Stomach smooth muscle (tissue), 2 donors: ENCODE results near the gene CISD1.
A peak's percentile ranks its signal among the peaks of the same experiment; 100 is the strongest.
"Not testable (repeated sequence)": the region's sequence is repeated elsewhere in the genome, so short reads cannot be mapped to it uniquely, and the experiment has no call there.

Experiments used
- H3K27ac ChIP-seq: one replicate; pipeline ENCODE4 v1.7.0; 2013; ENCODE audit warnings: mild to moderate bottlenecking, low read length, inconsistent platforms
- H3K27me3 ChIP-seq, 2 donors: one replicate each; pipeline ENCODE4 v1.7.0; 2013; ENCODE audit warnings: low read length in 2 of 2; ENCODE audit not compliant: insufficient read depth in 2 of 2, control insufficient read depth in 1 of 2
- H3K36me3 ChIP-seq, 2 donors: one replicate each; pipeline ENCODE4 v1.7.0; 2013; ENCODE audit warnings: low read length in 2 of 2; ENCODE audit not compliant: control insufficient read depth in 2 of 2, insufficient read depth in 2 of 2
- H3K4me1 ChIP-seq: one replicate; pipeline ENCODE4 v1.7.0; 2013; ENCODE audit warnings: low read length; ENCODE audit not compliant: control insufficient read depth, insufficient read depth
- H3K4me3 ChIP-seq, 2 donors: one replicate each; pipeline ENCODE4 v1.7.0; 2013; ENCODE audit warnings: low read length in 2 of 2
- H3K9ac ChIP-seq, 2 donors: one replicate each; pipeline ENCODE4 v1.7.0; 2013; ENCODE audit warnings: low read length in 2 of 2, mild to moderate bottlenecking in 1 of 2
- H3K9me3 ChIP-seq, 2 donors: one replicate each; pipeline ENCODE4 v1.7.0; 2013; ENCODE audit warnings: low read length in 2 of 2; ENCODE audit not compliant: control insufficient read depth in 2 of 2
- donor health status: healthy.
- donor health status: Pancreatic carcinoma.

CISD1 gene

GRCh38 chr10:58268946-58269781 is at the start of gene CISD1:
Gene CISD1, plus strand, starts transcription at chr10:58269162. Its CDS starts 112 bp downstream, at chr10:58269274.
- peak within 1 kb of the TSS; percentile 89 for H3K27ac ChIP-seq
- H3K36me3 ChIP-seq = no peaks in the 10 kb centered on the region
- H3K4me3 ChIP-seq = peak within 1 kb of the TSS; percentile 87 to 89
- no peaks in the 10 kb centered on the region for H3K9me3 ChIP-seq
- H3K4me1 ChIP-seq = no peaks in the 10 kb centered on the region
- peak within 1 kb of the TSS; percentile 88 to 91 for H3K9ac ChIP-seq
- H3K27me3 ChIP-seq = no peaks in the 10 kb centered on the region

- Histone ChIP-seq H3K27ac (no peak overlapping the region), H3K4me1 (no peaks in the 10 kb centered on the region), H3K4me3 (no peak overlapping the region), H3K9ac (no peak overlapping the region), H3K36me3 (no peaks in the 10 kb centered on the region), H3K27me3 (no peaks in the 10 kb centered on the region), H3K9me3 (no peaks in the 10 kb centered on the region)
Observed at GRCh38 chr10:58219875-58220274, 49.1 kb upstream of the CISD1 start.

GRCh38 chr10:58220769-58221451 is 48.1 kb upstream of the CISD1 start:
- Histone ChIP-seq H3K4me1 (no peaks in the 10 kb centered on the region), H3K9ac (no peak overlapping the region), H3K27me3 (no peaks in the 10 kb centered on the region), H3K36me3 (no peaks in the 10 kb centered on the region), H3K4me3 (no peak overlapping the region), H3K9me3 (no peaks in the 10 kb centered on the region), H3K27ac (no peak overlapping the region)

- Histone ChIP-seq H3K9me3 (no peaks in the 10 kb centered on the region), H3K27me3 (no peaks in the 10 kb centered on the region), H3K27ac (no peak overlapping the region), H3K4me1 (no peaks in the 10 kb centered on the region), H3K36me3 (peaks cover 0 to 4% of the 10 kb centered on the region in 2 donors), H3K4me3 (no peak overlapping the region), H3K9ac (no peak overlapping the region)
Observed at GRCh38 chr10:58225654-58226053, 43.3 kb upstream of the CISD1 start.

GRCh38 chr10:58229856-58230255 is 39.1 kb upstream of the CISD1 start:
- H3K27me3 ChIP-seq, H3K9ac ChIP-seq, H3K27ac ChIP-seq, H3K4me1 ChIP-seq, H3K9me3 ChIP-seq, H3K36me3 ChIP-seq, H3K4me3 ChIP-seq: not testable (repeated sequence)

GRCh38 chr10:58237014-58237834 is 31.7 kb upstream of the CISD1 start:
- Histone ChIP-seq H3K4me3 (no peak overlapping the region), H3K9me3 (no peaks in the 10 kb centered on the region), H3K9ac (no peak overlapping the region), H3K27ac (no peak overlapping the region), H3K4me1 (no peaks in the 10 kb centered on the region), H3K27me3 (no peaks in the 10 kb centered on the region), H3K36me3 (peaks cover 0 to 2% of the 10 kb centered on the region in 2 donors)

GRCh38 chr10:58239561-58240169 is 29.3 kb upstream of the CISD1 start:
- H3K4me3 ChIP-seq = no peak overlapping the region
- no peaks in the 10 kb centered on the region for H3K27me3 ChIP-seq
- H3K9ac ChIP-seq = no peak overlapping the region
- H3K4me1 ChIP-seq = no peaks in the 10 kb centered on the region
- peaks cover 0 to 2% of the 10 kb centered on the region in 2 donors for H3K36me3 ChIP-seq
- H3K27ac ChIP-seq = no peak overlapping the region
- H3K9me3 ChIP-seq = no peaks in the 10 kb centered on the region

- Histone ChIP-seq H3K4me1 (no peaks in the 10 kb centered on the region), H3K4me3 (no peak overlapping the region), H3K27me3 (no peaks in the 10 kb centered on the region), H3K9ac (no peak overlapping the region), H3K9me3 (no peaks in the 10 kb centered on the region), H3K27ac (no peak overlapping the region), H3K36me3 (peaks cover 0 to 2% of the 10 kb centered on the region in 2 donors)
Observed at GRCh38 chr10:58240531-58240930, 28.4 kb upstream of the CISD1 start.

GRCh38 chr10:58241346-58241745 is 27.6 kb upstream of the CISD1 start:
- H3K27me3 ChIP-seq = no peaks in the 10 kb centered on the region
- H3K27ac ChIP-seq = no peak overlapping the region
- no peaks in the 10 kb centered on the region for H3K4me1 ChIP-seq

GRCh38 chr10:58243269-58243668 is 25.7 kb upstream of the CISD1 start:
- Histone ChIP-seq H3K36me3 (no peaks in the 10 kb centered on the region), H3K4me1 (no peaks in the 10 kb centered on the region), H3K27ac (no peak overlapping the region), H3K9me3 (no peaks in the 10 kb centered on the region), H3K9ac (no peak overlapping the region), H3K4me3 (no peak overlapping the region), H3K27me3 (no peaks in the 10 kb centered on the region)

More at GRCh38 chr10:58241346-58241745, 27.6 kb upstream of the CISD1 start:
- Histone ChIP-seq H3K9ac (no peak overlapping the region), H3K36me3 (peaks cover 0 to 2% of the 10 kb centered on the region in 2 donors), H3K4me3 (no peak overlapping the region), H3K9me3 (no peaks in the 10 kb centered on the region)
